Measurements from ENCODE around the gene TUBB1.

GRCh38 chr20:58976061-58976730, 43.0 kb upstream of the TUBB1 start:
- TF ChIP-seq ZNF121 (CRISPR knock-in tag; IDR thresholded peaks at IDR 0.05) (no peak), CTCF (CRISPR knock-in tag; IDR thresholded peaks at IDR 0.05) (no peak), ZNF274 (CRISPR knock-in tag; IDR thresholded peaks at IDR 0.05) (no peak), ATF7 (IDR thresholded peaks at IDR 0.05) (no peak), ATF7 (CRISPR knock-in tag; IDR thresholded peaks at IDR 0.05) (no peak), GTF2F1 (IDR thresholded peaks at IDR 0.05; ENCODE audit: low read length) (no peak), ZNF431 (CRISPR knock-in tag; IDR thresholded peaks at IDR 0.05; ENCODE audit: borderline replicate concordance, low read depth) (no peak), GZF1 (CRISPR knock-in tag; IDR thresholded peaks at IDR 0.05) (no peak)
